ENCODE results near the gene KIRREL3. TPM values are rescaled to one million over a fixed set of nuclear protein-coding genes. Genes with fewer than 3 reads are reported as not detected.

The KIRREL3 gene
- total and polyA plus RNA-seq, 2 of the 8 experiments (the other 6 are each of a cell fraction or from before 2014, with no cell fraction given): 0.29 to 0.32 TPM

DNA sequence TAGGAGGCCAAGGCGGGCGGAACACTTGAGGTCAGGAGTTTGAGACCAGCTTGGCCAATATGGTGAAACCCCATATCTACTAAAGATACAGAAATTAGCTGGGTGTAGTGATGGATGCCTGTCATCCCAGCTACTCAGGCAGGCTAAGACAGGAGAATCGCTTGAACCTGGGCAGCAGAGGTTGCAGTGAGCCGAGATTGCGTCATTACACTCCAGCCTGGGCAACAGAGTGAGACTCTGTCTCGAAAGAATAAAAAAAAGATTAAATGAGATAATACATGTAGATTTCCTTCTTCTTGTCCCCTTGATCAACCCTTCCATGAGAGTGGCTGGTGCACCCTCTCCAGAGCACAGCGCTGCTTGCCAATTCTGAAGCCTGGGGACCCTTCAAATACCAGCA is 538.1 kb downstream of the KIRREL3 start:
- no peak overlapping the region for H3K4me3 ChIP-seq (ENCODE audit: extremely low read depth in 1 of 4, insufficient read depth in 2 of 4, low read depth in 3 of 4, low read length in 4 of 4)
- POLR2A ChIA-PET (ENCODE audit: partially characterized antibody): no interaction called here
- CTCF ChIA-PET (ENCODE audit: partially characterized antibody): interaction anchor here (1.4 to 2.4 kb wide), 4 partner anchors 10 to 30 kb away, joined by 3 to 9 read pairs (median 5); no protein-coding TSS in a partner anchor

More for the DNA sequence above, 538.1 kb downstream of the KIRREL3 start:
- no peak overlapping the region for H2BK15ac ChIP-seq (ENCODE audit: low read length)
- 0 out of 2 replicates have a peak overlapping the region, but pooled peaks have one; percentile 26 for H4K8ac ChIP-seq (ENCODE audit: extremely low read depth, insufficient read depth, low read length)
- FAIRE-seq (no peak), DNase-seq (ENCODE audit: low read depth in 1 of 2, low spot score in 2 of 2) (no peak)
- no peak overlapping the region for H3K23ac ChIP-seq (ENCODE audit: insufficient read length)
- H3K18ac ChIP-seq (ENCODE audit: extremely low read depth, low read length): no peak overlapping the region
- H3K4ac ChIP-seq (replicated peaks; ENCODE audit: insufficient read length, low read depth, low read length): no peak overlapping the region
- H3K79me2 ChIP-seq (ENCODE audit: control insufficient read depth in 1 of 2, insufficient read depth in 2 of 2, low read length in 2 of 2): no peaks in the 10 kb centered on the region
- TF ChIP-seq BACH1 (IDR thresholded peaks at IDR 0.05; ENCODE audit: low read length): no peak
- TF ChIP-seq, protein P1, sequence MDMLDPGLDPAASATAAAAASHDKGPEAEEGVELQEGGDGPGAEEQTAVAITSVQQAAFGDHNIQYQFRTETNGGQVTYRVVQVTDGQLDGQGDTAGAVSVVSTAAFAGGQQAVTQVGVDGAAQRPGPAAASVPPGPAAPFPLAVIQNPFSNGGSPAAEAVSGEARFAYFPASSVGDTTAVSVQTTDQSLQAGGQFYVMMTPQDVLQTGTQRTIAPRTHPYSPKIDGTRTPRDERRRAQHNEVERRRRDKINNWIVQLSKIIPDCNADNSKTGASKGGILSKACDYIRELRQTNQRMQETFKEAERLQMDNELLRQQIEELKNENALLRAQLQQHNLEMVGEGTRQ (IDR thresholded peaks at IDR 0.05; ENCODE audit: low read length): no peak
- no peak for TF ChIP-seq SP2 (IDR thresholded peaks at IDR 0.05; ENCODE audit: low read length)
- no peak for TF ChIP-seq NANOG (IDR thresholded peaks at IDR 0.05; ENCODE audit: insufficient read depth, low read depth, low read length, poor library complexity, severe bottlenecking)
- no peak for TF ChIP-seq TAF1 (IDR thresholded peaks at IDR 0.05; ENCODE audit: low read depth, low read length)
- TF ChIP-seq TBP (IDR thresholded peaks at IDR 0.05; ENCODE audit: low read depth, low read length): no peak
- TF ChIP-seq SP4 (IDR thresholded peaks at IDR 0.05; ENCODE audit: low read length): no peak
- no peak for TF ChIP-seq YY1 (IDR thresholded peaks at IDR 0.05; ENCODE audit: low read depth, low read length)
- no peak for TF ChIP-seq RAD21 (IDR thresholded peaks at IDR 0.05 in 1 of 2, conservative IDR thresholded peaks at IDR 0.05 in 1 of 2; ENCODE audit: low read depth in 2 of 2, low read length in 2 of 2)
- TF ChIP-seq TCF12 (IDR thresholded peaks at IDR 0.05; ENCODE audit: low read depth, low read length): no peak
- no peak for TF ChIP-seq SIRT6 (IDR thresholded peaks at IDR 0.05; ENCODE audit: low read length)
- peaks cover under 1% of the 10 kb centered on the region; the same call in 1 of the 2 replicates for H3K23me2 ChIP-seq (ENCODE audit: low read depth, low read length)
- no peak overlapping the region for H2BK20ac ChIP-seq (ENCODE audit: low read length)
- no peak overlapping the region for H2AFZ ChIP-seq (ENCODE audit: low read length)
- H3K27ac ChIP-seq (ENCODE audit: low read depth, low read length): no peak overlapping the region
- H2BK5ac ChIP-seq (ENCODE audit: low read depth, low read length): no peak overlapping the region
- H2BK12ac ChIP-seq (ENCODE audit: low read depth, low read length): no peak overlapping the region
- no peak overlapping the region for H4K91ac ChIP-seq (replicated peaks; ENCODE audit: insufficient read length, low read length)
- H2AK5ac ChIP-seq (ENCODE audit: low read depth, low read length): no peak overlapping the region
- H3K4me2 ChIP-seq (ENCODE audit: insufficient read depth in 1 of 2, low read depth in 2 of 2, low read length in 2 of 2): no peak overlapping the region
- H3K9me3 ChIP-seq (ENCODE audit: insufficient read depth in 2 of 2, low read depth in 1 of 2, low read length in 1 of 2): no peaks in the 10 kb centered on the region
- peaks cover 0 to 4% (median under 1%) of the 10 kb centered on the region in 4 experiments; a peak in 3 of 7 replicates for H3K4me1 ChIP-seq (replicated peaks in 1 of 4; ENCODE audit: control insufficient read depth in 3 of 4, insufficient read depth in 4 of 4, low read length in 3 of 4)
- H4K5ac ChIP-seq (ENCODE audit: insufficient read length, low read depth, low read length): no peak overlapping the region
- no peaks in the 10 kb centered on the region for H3K79me1 ChIP-seq (ENCODE audit: low read depth, low read length)
- H3K56ac ChIP-seq (replicated peaks; ENCODE audit: insufficient read length, low read depth, low read length): no peak overlapping the region
- 94% methylated on average over 7 of the region's 7 CpGs; no CpG with 5 or more reads in 1 of the 2 experiments for WGBS, 2 experiments (ENCODE audit: extremely low coverage in 1 of 2, insufficient coverage in 1 of 2, insufficient read length in 1 of 2, insufficient replicate concordance in 2 of 2, low coverage in 1 of 2, low lambda C conversion rate in 2 of 2, missing lambda C conversion rate in 1 of 2)
- H3K14ac ChIP-seq (ENCODE audit: insufficient read length): no peak overlapping the region
- peaks cover 0 to 2% (median 0%) of the 10 kb centered on the region in 4 experiments; a peak in 1 of 7 replicates for H3K27me3 ChIP-seq (replicated peaks in 1 of 4; ENCODE audit: control insufficient read depth in 3 of 4, extremely low read depth in 1 of 4, insufficient read depth in 3 of 4, low read length in 3 of 4)
- no peaks in the 10 kb centered on the region for H3K36me3 ChIP-seq (ENCODE audit: control insufficient read depth in 2 of 4, insufficient read depth in 4 of 4, low read length in 3 of 4)
- H3K9ac ChIP-seq (replicated peaks in 1 of 4; ENCODE audit: extremely low read depth in 1 of 4, low read depth in 3 of 4, low read length in 3 of 4): no peak overlapping the region
- H4K20me1 ChIP-seq (replicated peaks in 1 of 2; ENCODE audit: control insufficient read depth in 1 of 2, insufficient read depth in 2 of 2, low read length in 2 of 2): peaks cover 0 to 2% of the 10 kb centered on the region in 2 experiments
- no peak overlapping the region for H2BK120ac ChIP-seq (replicated peaks; ENCODE audit: low read depth, low read length)

Measured in H1 (cell line).